NCI-H524 treated with DMSO at 0.1 percent for 48 hours (cell line): ENCODE data around the gene WLS.

Source experiments
- DNase-seq: peaks from one replicate; lab custom pipeline; 2025; lab: John Stamatoyannopoulos, UW

The WLS gene

GRCh38 chr1:68131261-68131660 lies 101.1 kb downstream of the WLS start:
- no peak for DNase-seq

GRCh38 chr1:68129536-68130250 lies 102.6 kb downstream of the WLS start:
- DNase-seq: no peak

GRCh38 chr1:68128820-68129219 lies 103.5 kb downstream of the WLS start:
- no peak for DNase-seq

DNA sequence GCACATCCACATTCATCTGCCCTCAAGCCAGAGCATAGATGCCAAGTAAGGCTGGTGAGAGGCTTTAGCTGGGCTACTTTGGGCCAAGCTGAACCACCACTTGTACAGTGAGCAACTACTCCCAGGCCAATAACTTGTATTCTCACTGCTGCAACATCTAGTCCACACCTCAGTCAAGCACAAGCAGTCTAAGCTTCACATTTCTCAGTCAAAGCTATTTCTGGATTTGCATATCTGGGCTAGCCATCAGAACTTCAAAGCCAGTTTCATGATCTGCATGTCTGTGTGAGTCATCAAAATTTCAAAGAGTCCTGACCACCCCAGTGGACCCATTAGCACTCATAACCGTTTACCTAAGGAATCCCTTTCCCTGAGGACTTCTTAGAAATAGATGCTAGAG lies 104.2 kb downstream of the WLS start:
- no peak for DNase-seq

DNA sequence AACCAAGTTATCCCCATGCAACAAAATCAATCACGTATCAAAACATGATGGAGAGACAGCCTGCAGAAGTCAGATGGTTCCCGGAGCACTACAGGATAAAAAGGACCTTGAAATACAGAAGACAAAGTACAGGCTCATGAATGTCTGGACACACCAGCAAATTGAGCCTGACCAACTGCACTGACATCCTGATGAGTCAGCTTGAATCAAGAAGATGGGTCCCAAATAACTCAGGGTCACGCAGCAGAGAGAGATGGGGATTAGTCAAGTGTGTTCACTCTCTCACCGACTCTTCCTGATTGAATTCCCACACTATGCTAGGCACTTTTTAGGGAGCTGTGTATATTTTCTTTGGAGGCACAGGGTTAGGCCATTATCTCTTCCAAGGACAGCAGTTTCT lies 110.8 kb downstream of the WLS start:
- no peak for DNase-seq

DNA sequence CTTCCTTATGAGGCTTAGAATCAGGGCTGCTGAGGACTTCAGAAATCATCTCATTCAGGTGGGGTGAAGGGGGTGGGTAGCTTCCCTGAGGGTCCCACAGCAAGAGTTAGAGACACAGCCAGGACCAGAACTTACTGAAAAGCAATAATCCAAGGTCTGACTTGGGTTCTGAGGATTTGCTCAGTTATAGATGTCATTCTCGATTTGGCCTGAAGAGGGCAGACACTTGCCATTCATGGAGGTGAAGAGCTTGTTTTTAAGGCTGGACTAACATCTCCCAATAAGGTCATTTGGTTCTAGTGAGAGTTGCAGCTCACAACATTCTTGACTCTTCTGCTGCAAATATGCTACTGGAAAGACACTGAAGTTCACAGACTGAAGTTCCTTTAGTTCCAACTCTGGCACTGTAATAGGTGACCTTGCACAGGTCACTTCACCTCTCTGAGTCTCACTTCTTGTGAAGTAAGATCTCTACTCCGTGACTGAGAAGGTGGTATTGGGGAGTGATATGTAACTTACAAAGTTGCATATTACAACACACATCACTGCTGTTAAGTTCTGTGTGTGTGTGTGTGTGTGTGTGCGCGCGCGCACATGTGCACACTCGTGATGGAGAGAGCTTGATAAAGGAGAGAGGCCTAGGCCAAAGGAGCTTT lies 112.1 kb downstream of the WLS start:
- DNase-seq: no peak

- DNase-seq: no peak
Observed at GRCh38 chr1:68119445-68119844, 112.9 kb downstream of the WLS start.

- no peak for DNase-seq
Observed at GRCh38 chr1:68117416-68117815, 114.9 kb downstream of the WLS start.

DNA sequence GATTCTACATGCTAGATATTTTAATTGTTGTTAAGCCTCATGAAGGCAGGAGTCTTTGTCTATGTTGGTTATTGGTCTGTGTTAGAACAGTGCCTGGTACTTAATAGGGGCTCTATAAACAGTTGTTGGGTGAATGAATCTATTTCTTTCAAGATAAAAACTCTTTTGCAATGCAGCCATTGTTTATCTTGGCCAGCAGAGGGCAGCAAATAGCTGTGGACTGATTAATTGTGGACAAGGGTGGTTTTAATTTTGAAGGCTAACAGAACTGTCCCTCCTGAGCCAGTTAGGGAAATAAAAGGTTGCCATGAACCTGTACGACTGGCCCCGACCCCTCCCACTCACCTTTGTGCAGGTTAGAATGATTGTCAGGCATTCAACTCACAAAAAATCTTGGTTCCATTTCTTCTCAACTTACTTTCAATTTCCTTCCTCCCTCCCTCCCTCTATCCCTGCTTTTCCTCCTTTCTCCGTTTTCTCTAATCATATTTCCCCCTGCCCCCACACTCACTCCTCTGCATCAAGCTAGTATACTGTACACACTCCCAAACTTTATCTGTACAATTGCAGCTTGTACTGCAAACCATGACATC lies 115.6 kb downstream of the WLS start:
- DNase-seq: no peak

DNA sequence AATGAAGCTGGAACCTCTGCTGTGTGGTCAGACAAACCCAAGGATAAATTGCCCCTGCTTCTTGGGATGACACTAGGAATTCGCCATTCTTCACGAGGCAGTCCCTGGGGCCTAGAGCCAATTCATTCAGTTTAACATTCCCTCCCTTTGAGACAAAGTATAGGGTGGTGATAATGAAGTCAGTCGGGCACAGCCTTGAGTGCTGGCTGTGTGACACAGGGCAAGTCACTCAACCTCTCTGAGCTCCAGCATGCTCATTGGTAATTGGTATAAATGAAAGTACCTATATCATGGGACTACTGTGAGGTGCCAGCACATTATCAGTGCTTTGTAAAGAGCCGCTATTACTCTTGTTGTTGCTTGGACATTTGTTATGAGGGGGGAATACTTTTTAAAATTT lies 117.0 kb downstream of the WLS start:
- no peak for DNase-seq

DNA sequence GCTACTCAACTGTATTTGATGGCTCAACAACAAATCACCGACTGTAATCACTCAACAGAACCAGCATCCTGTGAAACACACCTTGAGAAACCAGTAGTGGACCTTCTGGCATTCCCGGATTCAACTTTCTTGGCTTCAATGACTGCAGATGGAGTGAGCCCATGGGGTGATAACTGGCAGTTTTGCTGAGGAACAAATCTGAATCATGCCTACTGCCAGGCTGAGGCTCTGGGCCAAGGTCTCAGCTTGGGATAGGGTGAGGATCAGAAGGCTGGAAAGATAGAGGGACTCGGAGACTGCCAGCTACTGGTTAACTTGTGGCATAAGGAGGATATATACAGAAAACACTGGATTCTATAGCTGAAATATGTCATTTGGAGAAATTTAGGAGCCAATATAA lies 118.4 kb downstream of the WLS start:
- no peak for DNase-seq

- no peak for DNase-seq
Observed at GRCh38 chr1:68112835-68113243, 119.5 kb downstream of the WLS start.

DNA sequence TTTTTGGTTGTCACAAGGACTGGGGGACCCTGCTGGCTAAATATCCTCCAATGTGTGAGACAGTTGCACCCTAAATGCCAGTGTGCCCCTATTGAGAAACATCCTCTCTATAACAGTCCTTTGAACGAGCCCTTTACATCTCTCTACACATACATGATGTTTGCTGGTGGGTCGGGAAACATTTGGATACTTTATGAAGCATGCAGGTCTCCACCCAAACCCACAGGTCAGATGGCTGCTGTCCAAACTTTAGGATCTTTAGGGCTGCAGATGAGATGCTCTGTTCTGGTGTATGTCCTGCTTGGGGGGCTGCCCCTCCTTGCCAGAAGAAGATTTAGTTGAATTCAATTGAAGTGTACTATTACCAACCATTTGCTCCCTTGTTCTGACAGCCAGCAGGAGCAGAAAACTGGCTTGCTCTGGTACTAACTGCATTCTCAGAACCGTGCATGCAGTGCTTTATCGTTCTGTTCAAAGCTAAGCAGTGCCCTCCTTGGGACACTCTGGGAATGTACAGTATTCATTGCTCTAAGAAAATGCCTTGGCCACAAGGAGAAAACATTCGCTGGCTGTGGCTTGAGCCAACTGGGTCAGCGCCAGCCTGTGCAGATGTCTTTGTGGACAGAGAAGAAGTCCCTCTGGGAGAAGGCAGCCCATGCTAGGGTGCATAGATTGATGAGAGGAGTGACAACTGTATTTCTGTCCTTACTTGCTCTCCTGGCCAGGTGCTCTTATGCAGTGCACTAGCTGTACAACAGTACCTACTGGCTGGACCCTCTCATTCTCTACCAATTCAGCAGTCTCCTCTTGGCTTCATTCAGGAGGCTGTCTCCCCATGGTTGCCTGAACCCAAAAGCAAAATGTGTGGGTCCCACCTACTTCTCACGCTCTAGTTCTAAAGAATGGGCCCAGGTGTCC lies 120.5 kb downstream of the WLS start:
- peak; percentile 17 for DNase-seq

- no peak for DNase-seq
Observed at GRCh38 chr1:68107771-68108170, 124.6 kb downstream of the WLS start.

DNA sequence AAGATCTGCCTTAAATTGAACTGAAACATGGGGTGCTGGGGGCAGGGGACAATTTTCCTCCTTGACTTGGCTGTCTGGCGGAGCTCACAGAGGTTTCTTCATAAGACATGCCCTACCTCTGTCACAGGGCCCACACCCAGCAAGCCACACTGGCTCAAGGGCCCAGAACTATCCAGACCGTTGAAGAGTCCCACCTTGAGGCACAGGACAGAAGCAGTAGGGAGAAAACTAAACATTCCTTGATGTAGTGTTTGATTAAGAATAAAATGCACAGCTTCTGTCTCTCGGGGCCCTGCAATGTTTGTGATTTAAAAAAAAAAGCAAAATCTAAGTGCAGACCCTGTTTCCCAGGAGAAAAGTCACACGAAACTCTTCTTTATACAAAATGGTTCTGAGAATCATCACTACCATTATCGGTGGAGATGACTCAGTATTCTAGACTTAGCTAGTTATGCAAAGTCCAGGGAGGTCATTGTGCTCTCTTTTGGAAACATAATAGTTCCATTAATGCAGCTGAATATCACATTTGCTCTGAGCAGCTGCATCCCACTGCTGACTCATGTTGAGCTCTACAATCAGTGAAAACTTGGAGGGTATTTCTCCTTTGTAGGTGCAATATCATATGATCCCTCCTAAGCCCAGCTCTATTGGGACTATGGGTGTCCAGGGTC lies 128.3 kb downstream of the WLS start:
- DNase-seq: no peak

DNA sequence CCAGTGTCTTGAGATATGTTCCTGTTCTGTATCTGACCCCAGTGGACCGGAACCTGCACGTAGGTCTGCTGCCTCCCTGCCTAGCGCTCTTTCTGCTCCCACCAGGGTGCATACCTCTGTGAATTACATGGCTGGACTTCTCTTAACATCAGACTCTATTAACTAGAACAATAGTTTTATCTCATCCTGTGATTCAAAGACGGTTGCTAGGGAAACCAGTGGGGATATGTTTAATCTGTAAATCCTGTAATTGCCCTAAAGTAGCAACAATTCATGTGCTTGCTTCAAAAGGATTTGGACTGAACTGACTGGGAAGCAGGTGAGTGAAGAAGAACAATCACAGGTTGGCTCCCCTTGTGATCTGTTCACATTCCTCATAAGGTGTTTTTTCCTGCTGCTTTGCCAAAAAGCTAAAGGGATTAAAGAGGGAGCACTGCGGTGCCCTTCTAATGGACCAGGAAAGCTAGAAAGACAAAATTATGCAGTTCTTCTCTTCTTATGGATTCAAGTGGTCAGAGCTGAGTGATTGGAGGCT lies 129.2 kb downstream of the WLS start:
- no peak for DNase-seq

GRCh38 chr1:68101829-68102228 lies 130.5 kb downstream of the WLS start:
- DNase-seq: no peak

DNA sequence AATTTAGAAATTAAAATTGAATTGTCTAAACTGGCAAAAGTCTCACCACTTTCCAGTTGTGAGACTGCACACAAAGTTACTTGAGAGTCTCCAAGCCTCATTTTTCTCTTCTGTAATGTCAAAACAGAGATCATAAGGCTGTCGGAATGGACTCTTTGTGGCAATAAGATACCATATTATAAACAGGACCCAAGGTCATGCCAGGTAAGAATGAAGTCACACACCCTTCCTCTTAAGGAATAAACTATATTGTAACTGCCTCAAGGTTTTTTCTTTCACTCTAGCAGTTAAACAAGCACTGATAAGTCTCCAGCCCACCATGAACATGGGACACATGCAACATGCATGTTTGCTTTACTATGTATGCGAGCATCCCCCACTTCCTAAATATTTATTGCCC lies 131.8 kb downstream of the WLS start:
- DNase-seq: no peak

GRCh38 chr1:68093737-68094136 lies 138.6 kb downstream of the WLS start:
- DNase-seq: no peak

GRCh38 chr1:68087184-68087583 lies 145.1 kb downstream of the WLS start:
- no peak for DNase-seq

- no peak for DNase-seq
Observed at GRCh38 chr1:68085752-68086151, 146.6 kb downstream of the WLS start.

DNA sequence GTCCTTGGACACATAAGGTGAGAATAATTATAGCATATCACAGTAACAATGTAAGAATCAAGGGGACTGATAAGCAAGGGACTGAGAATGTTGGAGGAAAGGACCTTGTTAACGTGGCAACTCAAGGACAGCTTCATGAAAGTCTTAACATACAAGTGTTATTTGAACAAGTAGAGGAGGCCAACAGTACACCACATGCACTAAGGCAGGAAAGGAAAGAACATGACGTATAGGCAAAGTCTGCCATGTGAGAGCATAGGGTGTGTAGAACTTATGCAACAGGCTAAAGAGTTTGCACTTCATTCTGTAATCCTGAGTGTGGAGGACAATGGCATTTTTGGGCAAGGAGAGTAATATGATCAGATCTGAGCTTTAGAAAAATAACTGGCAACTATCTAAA lies 148.6 kb downstream of the WLS start:
- DNase-seq: no peak
